T1000 (cell line): ENCODE measurements around the gene ABCG1.

Experiments used
- DNase-seq: peaks from one replicate; lab custom pipeline; 2025; ENCODE audit warnings: mixed read lengths; lab: John Stamatoyannopoulos, UW

Gene ABCG1

GRCh38 chr21:42321231-42321630 is 102.3 kb downstream of the ABCG1 start:
- no peak for DNase-seq

- no peak for DNase-seq
Measured at GRCh38 chr21:42321845-42322244, 102.9 kb downstream of the ABCG1 start.

GRCh38 chr21:42324896-42325295 is 106.0 kb downstream of the ABCG1 start:
- no peak for DNase-seq

- no peak for DNase-seq
Measured at GRCh38 chr21:42330380-42331371, 111.7 kb downstream of the ABCG1 start.

- DNase-seq: no peak
Measured at GRCh38 chr21:42331660-42332059, 112.7 kb downstream of the ABCG1 start.

- no peak for DNase-seq
Measured at GRCh38 chr21:42332557-42333317, 113.8 kb downstream of the ABCG1 start.

- DNase-seq: no peak
Measured at GRCh38 chr21:42336054-42336453, 117.1 kb downstream of the ABCG1 start.

GRCh38 chr21:42337276-42337675 is 118.3 kb downstream of the ABCG1 start:
- DNase-seq: no peak

- no peak for DNase-seq
Measured at GRCh38 chr21:42337830-42338728, 119.1 kb downstream of the ABCG1 start.

- DNase-seq: no peak
Measured at GRCh38 chr21:42338729-42339715, 120.1 kb downstream of the ABCG1 start.

- no peak for DNase-seq
Measured at GRCh38 chr21:42340187-42341050, 121.5 kb downstream of the ABCG1 start.

- no peak for DNase-seq
Measured at GRCh38 chr21:42341776-42342542, 123.0 kb downstream of the ABCG1 start.

- no peak for DNase-seq
Measured at GRCh38 chr21:42343101-42343500, 124.2 kb downstream of the ABCG1 start.

- no peak for DNase-seq
Measured at GRCh38 chr21:42343556-42343955, 124.6 kb downstream of the ABCG1 start.

GRCh38 chr21:42343963-42344510 is 125.1 kb downstream of the ABCG1 start:
- DNase-seq: no peak

GRCh38 chr21:42344631-42345030 is 125.7 kb downstream of the ABCG1 start:
- DNase-seq: no peak

- DNase-seq: no peak
Measured at GRCh38 chr21:42346441-42346840, 127.5 kb downstream of the ABCG1 start.
